HCT116 (cell line): ENCODE results near the gene FAM53A. TPM values are rescaled to one million over a fixed set of nuclear protein-coding genes. Genes with fewer than 3 reads are reported as not detected.

ENCODE experiments used
- ATAC-seq: fragments of 200-7000 bp; cut with Tn5 transposase; 2 replicates; pipeline ENCODE4 v1.9.1; 2020; ENCODE audit warnings: mild to moderate bottlenecking, moderate library complexity
- BruUV-seq: library from RNA; stranded (reverse); fragments of 400-500 nt; replicated peaks from 2 replicates; lab custom pipeline; 2021; lab: Mats Ljungman, UMichigan
- CTCF ChIA-PET: fragments of 300-600 bp; sonication (Branson Sonifier 250); formaldehyde crosslinking; loops from one replicate; lab custom pipeline; 2021; ENCODE audit warnings: antibody characterized with exemption; lab: Charles Lee
- POLR2A ChIA-PET: fragments of 300-600, 350-600 bp; sonication (Branson Sonifier 250); formaldehyde crosslinking; loops from one replicate; lab custom pipeline; 2021; ENCODE audit warnings: antibody characterized with exemption; lab: Charles Lee
- RAD21 ChIA-PET, 2 experiments: fragments of 300-600 bp; sonication (Branson Sonifier 250); formaldehyde crosslinking; loops; one replicate each; lab custom pipeline; 2023; ENCODE audit warnings: low total read pairs in 2 of 2; ENCODE audit not compliant: uncharacterized antibody in 2 of 2, unreplicated experiment in 2 of 2, low non-redundant PET in 1 of 2; lab: Charles Lee
- DNase-seq: peaks from one replicate; pipeline ENCODE4 v3.0.0-alpha.2; 2010; ENCODE audit warnings: low read depth, low spot score
- H2AFZ ChIP-seq: fragments of 200-600 bp; shearing (Covaris generic), sonication (generic); 2 replicates; pipeline ENCODE4 v1.6.1; 2017; ENCODE audit warnings: low read depth, mixed run types, mixed read lengths, antibody characterized with exemption, low read length; ENCODE audit not compliant: poor library complexity, severe bottlenecking
- H3K27ac ChIP-seq: 2 replicates; pipeline ENCODE4 v1.5.1; 2012; ENCODE audit warnings: low read depth, low read length
- H3K27me3 ChIP-seq: fragments of 200-600 bp; sonication (generic); 2 replicates; pipeline ENCODE4 v1.6.1; 2016; ENCODE audit warnings: mixed run types, low read length, mixed read lengths; ENCODE audit not compliant: insufficient read depth
- H3K36me3 ChIP-seq, 2 experiments: fragments of 200-500 bp in 1 of 2; fragments of 200-600 bp in 1 of 2; sonication (Bioruptor generic) in 1 of 2; sonication (generic) in 1 of 2; 2 replicates each; pipeline versions ENCODE4 v1.5.1 to v1.6.1; 2014 to 2016; ENCODE audit warnings: low read length in 2 of 2, inconsistent platforms in 1 of 2, mixed read lengths in 1 of 2, mixed run types in 1 of 2; ENCODE audit not compliant: insufficient read depth in 2 of 2, control insufficient read depth in 1 of 2
- H3K4me1 ChIP-seq, 2 experiments: fragments of 200-600 bp in 1 of 2; sonication (generic) in 1 of 2; 2 replicates each; pipeline versions ENCODE4 v1.5.1 to v1.6.1; 2012 to 2017; ENCODE audit warnings: low read length in 2 of 2, inconsistent platforms in 1 of 2, mild to moderate bottlenecking in 1 of 2, mixed read lengths in 1 of 2, mixed run types in 1 of 2, moderate library complexity in 1 of 2; ENCODE audit not compliant: insufficient read depth in 2 of 2, control insufficient read depth in 1 of 2
- H3K4me2 ChIP-seq: fragments of 200-600 bp; sonication (generic); 2 replicates; pipeline ENCODE4 v1.6.1; 2017; ENCODE audit warnings: mixed run types, low read length, mixed read lengths
- H3K4me3 ChIP-seq, 2 experiments: fragments of 200-600 bp in 1 of 2; sonication (generic) in 1 of 2; replicated peaks in 1 of 2; 2 replicates each; pipeline ENCODE4 v1.5.1; 2011 to 2016; ENCODE audit warnings: low read length in 2 of 2, control low read depth in 1 of 2, low read depth in 1 of 2, mild to moderate bottlenecking in 1 of 2, mixed read lengths in 1 of 2, mixed run types in 1 of 2
- H3K79me2 ChIP-seq: fragments of 200-600 bp; sonication (generic); 2 replicates; pipeline ENCODE4 v1.6.1; 2017; ENCODE audit warnings: mild to moderate bottlenecking, mixed run types, low read length, moderate library complexity, mixed read lengths; ENCODE audit not compliant: insufficient read depth
- H3K9ac ChIP-seq: fragments of 200-600 bp; sonication (generic); 2 replicates; pipeline ENCODE4 v1.6.1; 2016; ENCODE audit warnings: low read length, mixed read lengths
- H3K9me2 ChIP-seq: fragments of 200-600 bp; sonication (generic), shearing (Covaris generic); 2 replicates; pipeline ENCODE4 v1.6.1; 2017; ENCODE audit warnings: mixed run types, mild to moderate bottlenecking, moderate library complexity; ENCODE audit not compliant: insufficient read depth
- H3K9me3 ChIP-seq, 2 experiments: fragments of 200-500 bp in 1 of 2; fragments of 200-600 bp in 1 of 2; sonication (Bioruptor generic) in 1 of 2; sonication (generic) in 1 of 2; 2 replicates each; pipeline ENCODE4 v1.6.1; 2014 to 2017; ENCODE audit warnings: low read length in 2 of 2, mixed read lengths in 2 of 2, inconsistent platforms in 1 of 2, low read depth in 1 of 2, mild to moderate bottlenecking in 1 of 2, mixed run types in 1 of 2, moderate library complexity in 1 of 2; ENCODE audit not compliant: control insufficient read depth in 1 of 2, insufficient read depth in 1 of 2
- H4K20me1 ChIP-seq: fragments of 200-600 bp; sonication (generic), shearing (Covaris generic); 2 replicates; pipeline ENCODE4 v1.6.1; 2017; ENCODE audit warnings: mixed run types, mild to moderate bottlenecking, moderate library complexity; ENCODE audit not compliant: insufficient read depth
- EGR1 ChIP-seq: IDR thresholded peaks from 2 replicates; pipeline ENCODE4 v1.6.1; 2012; ENCODE audit warnings: low read depth
- EZH2 ChIP-seq: fragments of 200-600 bp; sonication (generic); IDR thresholded peaks from 2 replicates; pipeline ENCODE4 v1.6.1; 2017; ENCODE audit warnings: antibody characterized with exemption, mixed run types
- FOSL1 ChIP-seq: IDR thresholded peaks from 2 replicates; pipeline ENCODE4 v1.6.1; 2012; ENCODE audit warnings: low read depth
- JUND ChIP-seq: IDR thresholded peaks from 2 replicates; pipeline ENCODE4 v1.6.1; 2012
- POLR2AphosphoS5 ChIP-seq: IDR thresholded peaks from 2 replicates; pipeline ENCODE4 v1.6.1; 2011; ENCODE audit warnings: mild to moderate bottlenecking, low read depth, low read length, moderate library complexity
- RAD21 ChIP-seq: IDR thresholded peaks from 2 replicates; pipeline ENCODE4 v1.6.1; 2012; ENCODE audit warnings: low read depth, mild to moderate bottlenecking
- SP1 ChIP-seq: IDR thresholded peaks from 2 replicates; pipeline ENCODE4 v1.6.1; 2012; ENCODE audit warnings: low read depth
- SRF ChIP-seq: IDR thresholded peaks from 2 replicates; pipeline ENCODE4 v1.6.1; 2012; ENCODE audit warnings: low read depth
- YY1 ChIP-seq: IDR thresholded peaks from 2 replicates; pipeline ENCODE4 v1.6.1; 2011; ENCODE audit warnings: low read length, low read depth, moderate library complexity, mild to moderate bottlenecking; ENCODE audit not compliant: insufficient replicate concordance; ENCODE audit errors: extremely low read depth
- ZNF274 ChIP-seq: fragments of 200-500 bp; sonication (Bioruptor generic); IDR thresholded peaks from 2 replicates; pipeline ENCODE4 v1.6.1; 2014; ENCODE audit warnings: mild to moderate bottlenecking, low read depth, low read length, inconsistent platforms
- intact Hi-C: fragments of 100-400 bp; cut with micrococcal nuclease; formaldehyde crosslinking; loops from 2 replicates; pipeline ENCODE4 v1.10.0; 2022
- total RNA-seq: library from RNA; stranded (reverse); gene quantifications from one replicate; pipeline ENCODE4 v1.2.1, GENCODE V29; 2021; ENCODE audit not compliant: unreplicated experiment
- TF ChIP-seq, protein P1 (sequence below): IDR thresholded peaks from 2 replicates; pipeline ENCODE4 v1.6.1; 2011; ENCODE audit warnings: mild to moderate bottlenecking, low read length, moderate library complexity; ENCODE audit not compliant: insufficient replicate concordance; ENCODE audit errors: extremely low read depth
- TF ChIP-seq, protein P2 (sequence below): IDR thresholded peaks from 2 replicates; pipeline ENCODE4 v1.6.1; 2012

Gene FAM53A
- total RNA-seq, 1 experiment from 2014 or later, result 1.1 TPM

DNA sequence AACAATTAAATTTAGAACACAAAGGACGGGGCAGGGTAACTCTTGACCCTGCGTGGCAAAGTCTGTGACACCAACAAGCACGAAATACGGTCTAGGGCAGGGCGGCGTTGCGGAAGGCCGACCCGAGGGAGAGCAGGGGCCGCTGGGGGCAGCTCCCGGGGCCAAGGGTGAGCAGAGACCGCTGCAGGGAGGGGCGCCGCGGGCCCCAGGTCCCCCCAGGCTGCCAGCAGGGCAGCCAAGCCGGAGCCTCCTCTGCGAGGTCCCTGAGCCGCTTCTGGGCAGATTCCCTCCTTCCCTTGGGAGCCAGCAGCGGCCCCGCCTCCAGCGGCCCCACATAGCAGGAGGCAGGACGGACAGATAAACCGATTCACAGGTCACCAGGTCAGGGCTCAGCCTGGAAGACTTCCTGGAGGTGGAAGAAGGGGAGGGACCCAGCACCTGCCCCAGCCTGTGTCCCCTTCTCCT, 90.2 kb downstream of the FAM53A start:
- Histone ChIP-seq H3K4me2 (no peak overlapping the region), H3K79me2 (no peaks in the 10 kb centered on the region), H3K9me2 (no peaks in the 10 kb centered on the region), H3K4me1 (no peaks in the 10 kb centered on the region), H3K4me3 (no peak overlapping the region)
- no TSS peak for BruUV-seq
- intact Hi-C loops, result no loop called here
- DNase-seq, result no peak
- no peak for ATAC-seq
- no peak for TF ChIP-seq ZNF274
- no peak for TF ChIP-seq FOSL1
- TF ChIP-seq SRF, result no peak
- TF ChIP-seq EGR1, result no peak
- TF ChIP-seq, protein P1, sequence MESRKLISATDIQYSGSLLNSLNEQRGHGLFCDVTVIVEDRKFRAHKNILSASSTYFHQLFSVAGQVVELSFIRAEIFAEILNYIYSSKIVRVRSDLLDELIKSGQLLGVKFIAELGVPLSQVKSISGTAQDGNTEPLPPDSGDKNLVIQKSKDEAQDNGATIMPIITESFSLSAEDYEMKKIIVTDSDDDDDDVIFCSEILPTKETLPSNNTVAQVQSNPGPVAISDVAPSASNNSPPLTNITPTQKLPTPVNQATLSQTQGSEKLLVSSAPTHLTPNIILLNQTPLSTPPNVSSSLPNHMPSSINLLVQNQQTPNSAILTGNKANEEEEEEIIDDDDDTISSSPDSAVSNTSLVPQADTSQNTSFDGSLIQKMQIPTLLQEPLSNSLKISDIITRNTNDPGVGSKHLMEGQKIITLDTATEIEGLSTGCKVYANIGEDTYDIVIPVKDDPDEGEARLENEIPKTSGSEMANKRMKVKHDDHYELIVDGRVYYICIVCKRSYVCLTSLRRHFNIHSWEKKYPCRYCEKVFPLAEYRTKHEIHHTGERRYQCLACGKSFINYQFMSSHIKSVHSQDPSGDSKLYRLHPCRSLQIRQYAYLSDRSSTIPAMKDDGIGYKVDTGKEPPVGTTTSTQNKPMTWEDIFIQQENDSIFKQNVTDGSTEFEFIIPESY, result no peak
- TF ChIP-seq, protein P2, sequence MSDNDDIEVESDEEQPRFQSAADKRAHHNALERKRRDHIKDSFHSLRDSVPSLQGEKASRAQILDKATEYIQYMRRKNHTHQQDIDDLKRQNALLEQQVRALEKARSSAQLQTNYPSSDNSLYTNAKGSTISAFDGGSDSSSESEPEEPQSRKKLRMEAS, result no peak
- TF ChIP-seq YY1, result no peak
- TF ChIP-seq RAD21, result no peak
- no peak for TF ChIP-seq POLR2AphosphoS5
- no peak for TF ChIP-seq EZH2
- TF ChIP-seq SP1, result no peak
- TF ChIP-seq JUND, result no peak
- TF ChIP-seq, all 23 proteins: peak for 0
- H3K9ac ChIP-seq, result no peak overlapping the region
- H4K20me1 ChIP-seq, result no peaks in the 10 kb centered on the region
- H3K27ac ChIP-seq, result no peak overlapping the region
- RAD21 ChIA-PET, result no interaction called here
- CTCF ChIA-PET, result no interaction called here
- H3K36me3 ChIP-seq, result no peaks in the 10 kb centered on the region
- H2AFZ ChIP-seq, result no peak overlapping the region
- H3K9me3 ChIP-seq, result peaks cover 3 to 11% of the 10 kb centered on the region in 2 experiments; a peak in 2 of 4 replicates
- POLR2A ChIA-PET, result no interaction called here
- no peaks in the 10 kb centered on the region for H3K27me3 ChIP-seq
